Measurements from ENCODE around the gene DNAI2. TPM values are rescaled to one million over a fixed set of nuclear protein-coding genes. Genes with fewer than 3 reads are reported as not detected.

DNAI2 gene
- total and polyA plus RNA-seq, 2 donors from 2014 or later = 0.22 TPM; not detected in 1

DNA sequence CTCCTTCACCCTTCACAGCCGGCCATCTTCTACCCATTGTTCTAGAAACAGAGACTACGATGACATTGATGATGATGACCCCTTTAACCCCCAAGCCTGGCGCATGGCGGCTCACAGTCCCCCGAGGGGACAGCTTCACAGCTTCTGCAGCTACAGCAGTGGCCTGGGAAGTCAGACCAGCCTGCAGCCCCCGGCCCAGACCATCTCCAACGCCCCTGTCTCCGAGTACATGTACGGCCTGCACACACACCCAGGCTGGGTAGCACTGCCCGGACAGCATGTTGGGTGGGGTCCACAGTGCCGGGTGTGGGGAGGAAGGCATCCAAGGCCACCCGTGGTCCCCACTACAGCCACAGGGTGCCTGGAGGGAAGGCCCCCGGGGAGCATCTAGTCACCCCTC is 21.0 kb upstream of the DNAI2 start:
- no peak for TF ChIP-seq CTCF (IDR thresholded peaks at IDR 0.05; ENCODE audit: borderline replicate concordance, extremely low read depth, insufficient read depth)
- intact Hi-C loops (cut with DNase I) = no loop called here

GRCh38 chr17:74257311-74257710 is 16.7 kb upstream of the DNAI2 start:
- Histone ChIP-seq H3K4me3 (ENCODE audit: low read length in 3 of 3) (no peak overlapping the region), H3K36me3 (ENCODE audit: control insufficient read depth in 2 of 3, insufficient read depth in 3 of 3, low read length in 3 of 3) (no peaks in the 10 kb centered on the region), H3K27me3 (ENCODE audit: control insufficient read depth, insufficient read depth, low read length) (no peaks in the 10 kb centered on the region), H3K9ac (ENCODE audit: low read length in 3 of 3) (no peak overlapping the region), H3K4me1 (ENCODE audit: control insufficient read depth in 2 of 3, insufficient read depth in 2 of 3, low read depth in 1 of 3, low read length in 3 of 3) (no peaks in the 10 kb centered on the region), H3K9me3 (ENCODE audit: control insufficient read depth in 2 of 3, insufficient read depth in 1 of 3, low read length in 3 of 3) (no peaks in the 10 kb centered on the region), H3K27ac (ENCODE audit: low read depth in 2 of 2, low read length in 2 of 2) (no peak overlapping the region)
- DNase-seq = no peak
- TF ChIP-seq CTCF (IDR thresholded peaks at IDR 0.05; ENCODE audit: borderline replicate concordance, extremely low read depth, insufficient read depth) = no peak
- FAIRE-seq = no peak
- intact Hi-C loops (cut with DNase I) = no loop called here

More for the DNA sequence above, 21.0 kb upstream of the DNAI2 start:
- H3K9ac ChIP-seq (ENCODE audit: low read length in 3 of 3) = no peak overlapping the region
- DNase-seq (no peak), FAIRE-seq (no peak)
- H3K27ac ChIP-seq (ENCODE audit: low read depth in 2 of 2, low read length in 2 of 2) = no peak overlapping the region
- H3K27me3 ChIP-seq (ENCODE audit: control insufficient read depth, insufficient read depth, low read length) = no peaks in the 10 kb centered on the region
- H3K9me3 ChIP-seq (ENCODE audit: control insufficient read depth in 2 of 3, insufficient read depth in 1 of 3, low read length in 3 of 3) = no peaks in the 10 kb centered on the region
- no peaks in the 10 kb centered on the region for H3K36me3 ChIP-seq (ENCODE audit: control insufficient read depth in 2 of 3, insufficient read depth in 3 of 3, low read length in 3 of 3)
- no peak overlapping the region for H3K4me3 ChIP-seq (ENCODE audit: low read length in 3 of 3)
- H3K4me1 ChIP-seq (ENCODE audit: control insufficient read depth in 2 of 3, insufficient read depth in 2 of 3, low read depth in 1 of 3, low read length in 3 of 3) = no peaks in the 10 kb centered on the region

DNA sequence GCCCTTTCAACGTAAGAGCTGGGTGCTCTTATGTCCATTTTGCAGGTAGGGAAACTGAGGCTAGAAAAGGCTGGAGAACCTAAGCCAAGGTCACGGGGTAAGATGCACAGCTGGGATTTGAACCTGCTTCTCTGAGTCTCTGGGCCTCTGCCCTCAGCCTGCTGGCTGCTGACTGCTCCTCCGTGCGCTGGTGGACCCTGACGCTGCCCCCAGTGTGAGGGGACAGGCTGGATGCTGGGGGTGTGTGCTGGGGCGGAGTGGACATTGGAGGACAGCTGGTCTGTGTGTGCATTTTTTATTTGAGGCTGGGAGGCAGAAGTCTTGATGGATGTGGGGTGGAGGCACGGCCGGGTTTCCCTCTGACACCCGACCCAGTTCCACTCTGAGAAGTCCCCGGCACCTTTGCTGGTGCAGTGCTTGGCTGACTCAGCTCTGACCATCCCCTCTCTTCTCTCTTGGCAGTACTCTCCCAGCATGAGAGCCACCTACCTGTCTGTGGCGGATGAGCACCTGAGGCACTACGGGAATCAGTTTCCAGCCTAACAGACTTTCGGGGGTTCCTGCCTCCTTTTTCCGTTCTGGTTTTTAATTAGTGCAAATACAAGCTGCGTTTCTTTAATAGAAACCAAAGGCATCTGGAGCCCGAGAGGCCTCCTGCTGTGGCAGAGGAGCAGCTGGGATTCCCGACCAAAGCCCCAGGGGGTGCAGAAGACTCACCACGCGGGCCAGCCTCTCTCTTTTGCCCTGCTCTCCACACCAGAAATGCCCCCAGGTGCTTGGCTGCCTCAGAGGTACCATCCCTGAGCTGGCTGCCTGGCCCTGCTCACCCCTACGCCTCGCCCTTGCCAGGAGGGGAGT is 14.1 kb upstream of the DNAI2 start:
- no peak for FAIRE-seq
- Histone ChIP-seq H3K27ac (ENCODE audit: low read depth in 2 of 2, low read length in 2 of 2) (no peak overlapping the region), H3K4me3 (ENCODE audit: low read length in 3 of 3) (no peak overlapping the region), H3K27me3 (ENCODE audit: control insufficient read depth, insufficient read depth, low read length) (no peaks in the 10 kb centered on the region), H3K9ac (ENCODE audit: low read length in 3 of 3) (no peak overlapping the region), H3K9me3 (ENCODE audit: control insufficient read depth in 2 of 3, insufficient read depth in 1 of 3, low read length in 3 of 3) (no peaks in the 10 kb centered on the region), H3K36me3 (ENCODE audit: control insufficient read depth in 2 of 3, insufficient read depth in 3 of 3, low read length in 3 of 3) (no peaks in the 10 kb centered on the region), H3K4me1 (ENCODE audit: control insufficient read depth in 2 of 3, insufficient read depth in 2 of 3, low read depth in 1 of 3, low read length in 3 of 3) (no peaks in the 10 kb centered on the region)
- no peak for TF ChIP-seq CTCF (IDR thresholded peaks at IDR 0.05; ENCODE audit: borderline replicate concordance, extremely low read depth, insufficient read depth)
- intact Hi-C loops (cut with DNase I) = no loop called here
- DNase-seq = no peak

Measured in kidney (tissue), 14 donors.